ENCODE results near the gene DUSP19.

DNA sequence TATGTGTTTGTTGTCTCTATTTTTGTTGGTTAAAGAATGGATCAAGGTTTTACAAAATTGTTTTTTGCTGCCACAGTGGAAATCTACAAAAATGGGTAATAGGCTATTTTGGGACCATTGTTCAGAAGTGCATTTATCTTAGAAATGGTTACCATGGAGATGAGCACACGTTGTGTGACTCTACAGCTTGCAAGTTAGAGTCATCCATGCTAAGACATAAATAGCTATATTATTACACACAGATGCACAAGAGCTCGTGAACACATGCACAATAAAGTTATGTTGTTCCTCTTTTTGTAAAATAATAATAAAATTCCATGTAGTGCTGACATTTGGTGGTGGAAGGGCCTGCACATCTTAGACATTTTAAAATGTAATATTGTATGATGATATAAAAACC, 15.5 kb upstream of the DUSP19 start:
- TF ChIP-seq, protein P1, sequence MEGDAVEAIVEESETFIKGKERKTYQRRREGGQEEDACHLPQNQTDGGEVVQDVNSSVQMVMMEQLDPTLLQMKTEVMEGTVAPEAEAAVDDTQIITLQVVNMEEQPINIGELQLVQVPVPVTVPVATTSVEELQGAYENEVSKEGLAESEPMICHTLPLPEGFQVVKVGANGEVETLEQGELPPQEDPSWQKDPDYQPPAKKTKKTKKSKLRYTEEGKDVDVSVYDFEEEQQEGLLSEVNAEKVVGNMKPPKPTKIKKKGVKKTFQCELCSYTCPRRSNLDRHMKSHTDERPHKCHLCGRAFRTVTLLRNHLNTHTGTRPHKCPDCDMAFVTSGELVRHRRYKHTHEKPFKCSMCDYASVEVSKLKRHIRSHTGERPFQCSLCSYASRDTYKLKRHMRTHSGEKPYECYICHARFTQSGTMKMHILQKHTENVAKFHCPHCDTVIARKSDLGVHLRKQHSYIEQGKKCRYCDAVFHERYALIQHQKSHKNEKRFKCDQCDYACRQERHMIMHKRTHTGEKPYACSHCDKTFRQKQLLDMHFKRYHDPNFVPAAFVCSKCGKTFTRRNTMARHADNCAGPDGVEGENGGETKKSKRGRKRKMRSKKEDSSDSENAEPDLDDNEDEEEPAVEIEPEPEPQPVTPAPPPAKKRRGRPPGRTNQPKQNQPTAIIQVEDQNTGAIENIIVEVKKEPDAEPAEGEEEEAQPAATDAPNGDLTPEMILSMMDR (IDR thresholded peaks at IDR 0.05): no peak
- TF ChIP-seq GATA2 (CRISPR knock-in tag; IDR thresholded peaks at IDR 0.05) (no peak), RAD21 (IDR thresholded peaks at IDR 0.05; ENCODE audit: low read length) (no peak), REST (IDR thresholded peaks at IDR 0.05; ENCODE audit: low read depth, low read length) (no peak), TCF12 (IDR thresholded peaks at IDR 0.05) (no peak), TAF1 (IDR thresholded peaks at IDR 0.05; ENCODE audit: borderline replicate concordance, low read depth, low read length) (no peak), USF2 (IDR thresholded peaks at IDR 0.05; ENCODE audit: borderline replicate concordance, low read depth, low read length) (no peak), EP300 (IDR thresholded peaks at IDR 0.05; ENCODE audit: borderline replicate concordance in 1 of 2, low read depth in 1 of 2, low read length in 1 of 2) (no peak)
- TF ChIP-seq, protein P2, sequence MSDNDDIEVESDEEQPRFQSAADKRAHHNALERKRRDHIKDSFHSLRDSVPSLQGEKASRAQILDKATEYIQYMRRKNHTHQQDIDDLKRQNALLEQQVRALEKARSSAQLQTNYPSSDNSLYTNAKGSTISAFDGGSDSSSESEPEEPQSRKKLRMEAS (IDR thresholded peaks at IDR 0.05; ENCODE audit: low read depth): no peak
